Islet of Langerhans (tissue), 1 donor: ENCODE data around the gene DAB2IP.

Experiments used
- FAIRE-seq: peaks from one replicate; lab custom pipeline; 2011; peaks lifted over from hg19 to GRCh38; lab: Jason Lieb, UNC

The DAB2IP gene

GRCh38 chr9:121800376-121800775 is 148.9 kb downstream of the DAB2IP start:
- no peak for FAIRE-seq

- FAIRE-seq = no peak
Observed at GRCh38 chr9:121801579-121801978, 150.1 kb downstream of the DAB2IP start.

- FAIRE-seq = no peak
Observed at GRCh38 chr9:121802753-121803152, 151.3 kb downstream of the DAB2IP start.

- no peak for FAIRE-seq
Observed at GRCh38 chr9:121807069-121807822, 155.8 kb downstream of the DAB2IP start.

DNA sequence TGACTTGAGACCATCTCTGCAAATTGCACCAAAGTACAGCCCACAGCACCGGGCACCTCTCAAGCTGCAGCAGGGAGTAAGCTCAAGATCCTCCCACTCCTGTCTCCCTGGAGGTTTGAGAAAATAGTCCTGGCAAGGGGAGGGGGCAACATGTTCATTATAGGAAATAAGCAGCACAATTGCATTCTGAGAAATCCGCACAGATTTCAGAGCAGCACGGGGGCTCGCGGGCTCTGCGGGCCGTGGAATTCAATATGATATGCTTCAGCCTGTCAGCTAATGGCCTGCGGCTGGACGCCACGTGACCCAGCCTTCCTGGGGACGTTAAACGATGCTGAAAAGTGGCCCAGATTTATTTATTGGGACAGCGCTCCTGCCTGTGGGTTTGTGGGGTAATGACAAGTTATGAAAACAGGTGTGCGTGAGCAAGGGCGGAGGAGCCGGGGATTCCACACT is 156.4 kb downstream of the DAB2IP start:
- no peak for FAIRE-seq

DNA sequence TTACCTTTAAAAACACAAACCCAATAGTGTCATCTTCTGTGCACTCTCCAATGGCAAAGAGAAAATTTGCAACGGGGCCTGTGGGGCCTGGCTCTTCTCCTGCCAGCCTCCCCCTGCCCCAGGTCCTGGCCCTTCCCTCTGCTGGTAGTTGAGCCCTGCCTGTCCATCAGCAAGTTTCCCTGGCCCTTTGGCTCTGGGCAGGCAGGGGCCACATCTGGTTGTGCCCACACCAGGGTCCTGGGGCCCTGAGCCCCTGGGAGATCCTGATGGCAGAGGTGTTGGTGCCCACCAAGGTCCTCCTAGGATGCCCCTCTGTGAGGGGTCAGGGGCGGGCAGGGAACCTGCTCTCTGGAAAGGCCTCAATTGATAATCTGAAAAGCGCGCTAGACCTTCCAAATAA is 157.3 kb downstream of the DAB2IP start:
- no peak for FAIRE-seq

GRCh38 chr9:121809356-121810050 is 158.1 kb downstream of the DAB2IP start:
- no peak for FAIRE-seq

DNA sequence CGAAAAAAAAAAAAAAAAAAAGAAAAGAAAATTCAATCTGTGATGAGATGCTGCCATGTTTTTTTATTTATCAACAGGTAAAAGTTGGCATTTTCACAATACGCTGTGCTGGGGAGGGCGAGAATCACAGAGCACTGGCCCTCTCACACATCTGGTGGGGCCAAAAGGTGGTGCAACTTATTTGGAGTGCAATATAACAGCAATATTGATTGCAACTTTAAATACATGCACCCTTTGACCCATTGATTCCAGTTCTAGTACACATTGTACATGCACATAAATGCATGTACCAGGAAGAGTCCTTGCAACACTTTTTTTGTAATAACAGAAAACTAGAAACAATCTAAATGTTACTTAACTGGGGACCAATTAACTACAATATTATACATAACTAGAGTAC is 159.1 kb downstream of the DAB2IP start:
- FAIRE-seq = no peak

GRCh38 chr9:121811140-121811539 is 159.7 kb downstream of the DAB2IP start:
- FAIRE-seq = no peak

GRCh38 chr9:121811751-121812150 is 160.3 kb downstream of the DAB2IP start:
- no peak for FAIRE-seq

GRCh38 chr9:121812159-121812735 is 160.8 kb downstream of the DAB2IP start:
- FAIRE-seq = no peak

- FAIRE-seq = no peak
Observed at GRCh38 chr9:121813519-121814210, 162.2 kb downstream of the DAB2IP start.

DNA sequence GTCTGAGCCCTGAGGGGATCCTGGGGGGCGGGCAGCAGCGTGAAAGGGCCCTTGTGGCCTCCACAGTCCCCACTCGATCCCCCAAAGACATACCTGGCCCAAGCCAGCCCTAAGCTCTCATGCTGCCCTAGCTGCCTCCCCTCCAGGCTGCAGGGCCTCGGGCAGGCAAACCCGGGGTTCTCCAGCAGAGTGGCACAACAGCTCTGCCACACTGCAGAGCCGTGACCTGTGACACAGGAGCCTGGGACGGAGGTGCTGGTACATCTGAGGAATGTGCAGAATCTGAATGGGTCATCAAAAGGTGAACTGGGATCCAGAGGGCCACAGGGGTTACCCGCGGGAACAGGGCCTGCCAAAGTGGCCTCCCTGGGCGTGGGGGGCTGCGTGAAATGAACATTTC is 163.2 kb downstream of the DAB2IP start:
- FAIRE-seq = no peak

GRCh38 chr9:121815084-121815483 is 163.7 kb downstream of the DAB2IP start:
- FAIRE-seq = no peak

GRCh38 chr9:121815546-121816448 is 164.4 kb downstream of the DAB2IP start:
- no peak for FAIRE-seq

DNA sequence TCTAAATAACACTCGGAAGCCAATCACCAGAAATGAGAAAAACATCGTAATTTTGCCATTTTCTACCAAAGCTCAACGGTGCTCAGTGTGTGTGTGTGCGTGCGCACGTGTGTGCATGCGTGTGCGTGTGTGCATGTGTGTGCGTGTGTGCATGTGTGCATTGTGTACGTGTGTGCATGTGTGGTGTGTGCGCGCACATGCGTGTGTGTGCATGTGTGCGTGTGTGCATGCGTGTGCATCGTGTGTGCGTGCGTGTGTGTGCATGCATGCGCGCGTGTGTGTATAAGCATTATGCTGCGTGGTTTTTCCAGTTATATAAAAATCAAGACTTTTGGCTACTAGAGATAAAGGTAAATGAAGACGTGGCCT is 165.0 kb downstream of the DAB2IP start:
- no peak for FAIRE-seq

DNA sequence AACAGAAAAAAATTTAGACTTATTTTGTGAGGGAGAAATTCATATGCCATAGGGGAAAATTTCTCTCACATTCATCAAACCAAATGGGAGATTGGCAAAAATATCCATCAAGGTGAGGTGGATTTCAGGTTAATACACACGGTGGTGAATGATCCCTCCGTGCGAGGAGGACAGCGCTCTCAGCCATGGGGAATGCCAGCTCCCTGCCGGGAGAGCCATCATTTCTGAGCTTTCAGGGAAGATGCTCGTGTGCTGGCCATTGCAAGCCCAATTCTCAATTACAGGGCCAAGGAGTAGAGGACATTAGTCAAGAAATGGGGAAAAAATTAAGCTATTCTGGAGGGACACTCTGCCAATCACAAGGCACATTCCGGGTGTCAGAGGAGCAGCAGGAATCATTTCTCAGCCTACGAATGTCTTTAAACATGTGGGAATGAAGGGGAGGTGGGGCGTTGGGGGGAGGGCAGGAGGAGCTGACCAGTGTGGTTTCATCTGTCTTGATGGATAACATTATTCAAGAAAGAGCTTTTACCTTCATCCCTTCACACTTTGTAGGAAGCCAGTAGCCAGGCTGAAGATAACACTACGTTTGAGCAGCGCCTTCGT is 165.5 kb downstream of the DAB2IP start:
- no peak for FAIRE-seq

- FAIRE-seq = no peak
Observed at GRCh38 chr9:121817476-121817875, 166.0 kb downstream of the DAB2IP start.

- FAIRE-seq = no peak
Observed at GRCh38 chr9:121818016-121818661, 166.7 kb downstream of the DAB2IP start.

DNA sequence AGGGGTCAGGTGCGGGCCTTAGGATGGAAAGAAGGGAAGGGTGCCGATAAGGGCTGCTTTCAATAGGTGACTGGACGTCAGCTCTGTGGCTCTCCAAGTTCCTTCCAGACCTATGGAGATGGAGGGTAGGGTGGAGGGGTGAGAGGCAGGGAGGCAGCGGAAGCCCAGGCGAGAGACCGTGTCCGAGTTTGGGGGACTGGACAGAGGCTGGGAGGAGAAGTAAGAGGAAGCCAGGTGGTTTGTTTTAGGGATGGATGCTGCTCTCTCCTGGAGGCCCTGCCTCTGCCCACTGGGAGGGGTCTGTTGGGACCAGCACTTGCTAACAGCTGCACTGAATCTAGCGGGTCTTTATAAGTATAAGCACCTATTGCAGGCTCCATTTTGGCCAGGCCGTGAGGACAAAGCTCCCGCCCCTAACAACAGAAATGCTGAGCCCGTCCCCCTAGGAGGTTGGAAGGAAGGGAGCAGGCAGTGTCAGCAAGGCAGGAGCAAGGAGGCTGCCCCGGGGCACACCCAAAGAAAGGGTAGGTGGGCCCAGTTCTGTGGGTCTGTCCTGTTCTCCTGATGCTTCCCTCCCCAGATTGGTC is 167.5 kb downstream of the DAB2IP start:
- FAIRE-seq = no peak
